H9 (cell line): Measurements from ENCODE around the gene TNIK. TPM values are rescaled to one million over a fixed set of nuclear protein-coding genes. Genes with fewer than 3 reads are reported as not detected.

Experiments
- DNase-seq: peaks from one replicate; pipeline ENCODE4 v3.0.0-alpha.2; 2017
- H2AFZ ChIP-seq: one replicate; pipeline ENCODE4 v1.6.1; 2013; ENCODE audit warnings: mild to moderate bottlenecking, low read length, control low read depth, moderate library complexity
- H2AK5ac ChIP-seq: 2 replicates; pipeline ENCODE4 v1.6.1; 2013; ENCODE audit warnings: low read length, control low read depth, mixed read lengths; ENCODE audit not compliant: insufficient read length
- H2BK120ac ChIP-seq: one replicate; pipeline ENCODE4 v1.6.1; 2013; ENCODE audit warnings: low read depth, mild to moderate bottlenecking, low read length, control low read depth, inconsistent platforms; ENCODE audit not compliant: poor library complexity, severe bottlenecking
- H2BK12ac ChIP-seq: 2 replicates; pipeline ENCODE4 v1.6.1; 2013; ENCODE audit warnings: low read length, control low read depth, mixed read lengths, low read depth; ENCODE audit not compliant: insufficient read length
- H2BK15ac ChIP-seq: 2 replicates; pipeline ENCODE4 v1.6.1; 2013; ENCODE audit warnings: low read depth, low read length, control low read depth
- H2BK20ac ChIP-seq: one replicate; pipeline ENCODE4 v1.6.1; 2013; ENCODE audit warnings: low read depth, mild to moderate bottlenecking, low read length, control low read depth, inconsistent platforms; ENCODE audit not compliant: poor library complexity, severe bottlenecking
- H2BK5ac ChIP-seq: 2 replicates; pipeline ENCODE4 v1.6.1; 2013; ENCODE audit warnings: low read length, control low read depth, mixed read lengths; ENCODE audit not compliant: insufficient read length
- H3K14ac ChIP-seq: 2 replicates; pipeline ENCODE4 v1.6.1; 2013; ENCODE audit warnings: low read length, control low read depth; ENCODE audit not compliant: insufficient read depth
- H3K18ac ChIP-seq: 2 replicates; pipeline ENCODE4 v1.6.1; 2013; ENCODE audit warnings: low read depth, mild to moderate bottlenecking, mixed read lengths, low read length, control low read depth; ENCODE audit not compliant: insufficient read length
- H3K23ac ChIP-seq: 2 replicates; pipeline ENCODE4 v1.6.1; 2013; ENCODE audit warnings: low read length, control low read depth, mixed read lengths, low read depth; ENCODE audit not compliant: insufficient read length
- H3K23me2 ChIP-seq: 2 replicates; pipeline ENCODE4 v1.6.1; 2013; ENCODE audit warnings: low read depth, mild to moderate bottlenecking, mixed read lengths, low read length, control low read depth; ENCODE audit not compliant: insufficient read length, poor library complexity, severe bottlenecking
- H3K27ac ChIP-seq: 2 replicates; pipeline ENCODE4 v1.5.1; 2013; ENCODE audit warnings: low read length, control low read depth, mixed read lengths, low read depth; ENCODE audit not compliant: insufficient read length
- H3K27me3 ChIP-seq: 2 replicates; pipeline ENCODE4 v1.6.1; 2013; ENCODE audit warnings: low read length, control low read depth, inconsistent platforms; ENCODE audit not compliant: insufficient read depth
- H3K4ac ChIP-seq: 2 replicates; pipeline ENCODE4 v1.6.1; 2013; ENCODE audit warnings: low read depth, mild to moderate bottlenecking, control low read depth, inconsistent platforms, low read length, moderate library complexity
- H3K4me1 ChIP-seq: 2 replicates; pipeline ENCODE4 v1.6.1; 2013; ENCODE audit warnings: low read length, control low read depth, inconsistent platforms; ENCODE audit not compliant: insufficient read depth
- H3K4me2 ChIP-seq: 2 replicates; pipeline ENCODE4 v1.6.1; 2013; ENCODE audit warnings: low read length, control low read depth, mixed read lengths; ENCODE audit not compliant: insufficient read length, insufficient read depth
- H3K56ac ChIP-seq: 2 replicates; pipeline ENCODE4 v1.6.1; 2013; ENCODE audit warnings: low read depth, mild to moderate bottlenecking, mixed read lengths, low read length, control low read depth; ENCODE audit not compliant: insufficient read length
- H3K79me1 ChIP-seq: 2 replicates; pipeline ENCODE4 v1.6.1; 2013; ENCODE audit warnings: low read depth, mild to moderate bottlenecking, moderate library complexity, low read length, control low read depth, inconsistent platforms; ENCODE audit not compliant: insufficient read depth, poor library complexity, severe bottlenecking
- H3K79me2 ChIP-seq: 2 replicates; pipeline ENCODE4 v1.6.1; 2013; ENCODE audit warnings: low read length, control low read depth, inconsistent platforms; ENCODE audit not compliant: insufficient read depth
- H3K9ac ChIP-seq: 2 replicates; pipeline ENCODE4 v1.6.1; 2013; ENCODE audit warnings: low read length, control low read depth, mixed read lengths; ENCODE audit not compliant: insufficient read length; ENCODE audit errors: extremely low read depth
- H3K9me3 ChIP-seq: one replicate; pipeline ENCODE4 v1.6.1; 2013; ENCODE audit warnings: low read depth, low read length, inconsistent platforms; ENCODE audit not compliant: control insufficient read depth
- H3T11ph ChIP-seq: one replicate; pipeline ENCODE4 v1.6.1; 2013; ENCODE audit warnings: mild to moderate bottlenecking, low read length, control low read depth, inconsistent platforms
- H4K20me1 ChIP-seq: one replicate; pipeline ENCODE4 v1.6.1; 2013; ENCODE audit not compliant: control insufficient read depth, insufficient read length, insufficient read depth
- H4K5ac ChIP-seq: 2 replicates; pipeline ENCODE4 v1.6.1; 2013; ENCODE audit warnings: low read depth, mild to moderate bottlenecking, mixed read lengths, low read length, control low read depth; ENCODE audit not compliant: insufficient read length
- H4K8ac ChIP-seq: replicated peaks from 2 replicates; pipeline ENCODE4 v1.6.1; 2013; ENCODE audit warnings: low read length, control low read depth, mixed read lengths, low read depth; ENCODE audit not compliant: insufficient read length
- H4K91ac ChIP-seq: 2 replicates; pipeline ENCODE4 v1.6.1; 2013; ENCODE audit warnings: low read depth, mild to moderate bottlenecking, moderate library complexity, mixed read lengths, low read length, control low read depth; ENCODE audit not compliant: insufficient read length
- H3K27ac Mint-ChIP-seq, 3 experiments: 2 replicates in 2 of 3; 3 replicates in 1 of 3; pipeline ENCODE4 v1.8.0; 2020 to 2021; ENCODE audit warnings: mixed read lengths in 3 of 3, mild to moderate bottlenecking in 1 of 3, moderate library complexity in 1 of 3
- H3K27me3 Mint-ChIP-seq: 2 replicates; pipeline ENCODE4 v1.8.0; 2021; ENCODE audit warnings: low read depth, mild to moderate bottlenecking, moderate library complexity, mixed read lengths
- H3K36me3 Mint-ChIP-seq, 3 experiments: 2 replicates in 2 of 3; 3 replicates in 1 of 3; pipeline ENCODE4 v1.8.0; 2020 to 2021; ENCODE audit warnings: low read depth in 3 of 3, mixed read lengths in 3 of 3; ENCODE audit not compliant: insufficient read depth in 1 of 3
- H3K4me1 Mint-ChIP-seq, 2 experiments: 2 replicates each; pipeline ENCODE4 v1.8.0; 2020; ENCODE audit warnings: mixed read lengths in 2 of 2
- H3K4me3 Mint-ChIP-seq, 2 experiments: 2 replicates in 1 of 2; 3 replicates in 1 of 2; pipeline ENCODE4 v1.8.0; 2020 to 2021; ENCODE audit warnings: mild to moderate bottlenecking in 2 of 2, mixed read lengths in 2 of 2, moderate library complexity in 1 of 2
- H3K9me3 Mint-ChIP-seq, 2 experiments: 2 replicates in 1 of 2; 3 replicates in 1 of 2; pipeline ENCODE4 v1.8.0; 2020; ENCODE audit warnings: mild to moderate bottlenecking in 2 of 2, mixed read lengths in 2 of 2, moderate library complexity in 1 of 2
- WGBS: extraction: QIAGEN DNeasy Blood & Tissue Kit; methylation state at CpG from one replicate; pipeline ENCODE4 v1.1.7; 2013; ENCODE audit warnings: missing lambda C conversion rate, low lambda C conversion rate, mixed read lengths; ENCODE audit not compliant: insufficient read length; ENCODE audit errors: extremely low coverage; 5-methylcytosine and 5-hydroxymethylcytosine counted together
- total RNA-seq: library from RNA; stranded (reverse); gene quantifications from 2 replicates; pipeline ENCODE4 v1.2.1, GENCODE V29; 2021
- TF ChIP-seq, protein P1 (sequence below): fragments of 200-600 bp; sonication (generic); conservative IDR thresholded peaks from 3 replicates; pipeline ENCODE4 v1.8.0; 2021; ENCODE audit warnings: antibody characterized with exemption, mild to moderate bottlenecking

The TNIK gene
- total RNA-seq, 1 experiment from 2014 or later, result 15.9 TPM

DNA sequence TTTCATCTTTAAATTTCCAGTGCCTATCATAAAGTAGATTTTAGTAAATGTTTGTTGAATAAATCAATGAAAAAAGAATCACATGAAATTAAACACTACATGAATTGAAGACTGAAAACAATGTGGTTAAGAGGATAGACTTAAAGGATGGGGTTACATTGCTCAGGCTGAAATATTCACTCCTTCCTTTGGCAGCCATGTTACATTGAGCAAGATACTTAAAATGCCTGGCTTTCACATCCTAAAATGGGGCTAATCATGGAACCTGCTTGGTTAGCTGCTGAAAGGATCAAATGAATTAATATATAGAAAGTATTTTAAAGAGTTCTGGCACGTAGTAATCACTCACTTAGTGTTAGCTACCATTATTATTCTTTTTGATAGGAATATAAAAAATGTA lies 236.8 kb downstream of the TNIK start:
- Mint-ChIP-seq H3K4me3 (no peak overlapping the region), H3K36me3 (peaks cover 4 to 13% (median 5%) of the 10 kb centered on the region in 3 experiments; a peak in 5 of 7 replicates), H3K27me3 (no peaks in the 10 kb centered on the region), H3K27ac (no peak overlapping the region), H3K9me3 (peaks cover 2 to 3% of the 10 kb centered on the region in 2 experiments; a peak in 2 of 5 replicates), H3K4me1 (peaks cover 2 to 3% of the 10 kb centered on the region in 2 experiments; a peak in 2 of 4 replicates)
- no peak overlapping the region for H2BK12ac ChIP-seq
- no peaks in the 10 kb centered on the region; the same call in 1 of the 2 replicates for H3K79me2 ChIP-seq
- H3K18ac ChIP-seq, result no peak overlapping the region
- no peaks in the 10 kb centered on the region for H3K4me1 ChIP-seq
- H3K9me3 ChIP-seq, result no peaks in the 10 kb centered on the region
- no peak overlapping the region for H4K5ac ChIP-seq
- H2BK15ac ChIP-seq, result no peak overlapping the region
- no peak overlapping the region for H2BK20ac ChIP-seq
- no peaks in the 10 kb centered on the region for H3K27me3 ChIP-seq
- TF ChIP-seq, protein P1, sequence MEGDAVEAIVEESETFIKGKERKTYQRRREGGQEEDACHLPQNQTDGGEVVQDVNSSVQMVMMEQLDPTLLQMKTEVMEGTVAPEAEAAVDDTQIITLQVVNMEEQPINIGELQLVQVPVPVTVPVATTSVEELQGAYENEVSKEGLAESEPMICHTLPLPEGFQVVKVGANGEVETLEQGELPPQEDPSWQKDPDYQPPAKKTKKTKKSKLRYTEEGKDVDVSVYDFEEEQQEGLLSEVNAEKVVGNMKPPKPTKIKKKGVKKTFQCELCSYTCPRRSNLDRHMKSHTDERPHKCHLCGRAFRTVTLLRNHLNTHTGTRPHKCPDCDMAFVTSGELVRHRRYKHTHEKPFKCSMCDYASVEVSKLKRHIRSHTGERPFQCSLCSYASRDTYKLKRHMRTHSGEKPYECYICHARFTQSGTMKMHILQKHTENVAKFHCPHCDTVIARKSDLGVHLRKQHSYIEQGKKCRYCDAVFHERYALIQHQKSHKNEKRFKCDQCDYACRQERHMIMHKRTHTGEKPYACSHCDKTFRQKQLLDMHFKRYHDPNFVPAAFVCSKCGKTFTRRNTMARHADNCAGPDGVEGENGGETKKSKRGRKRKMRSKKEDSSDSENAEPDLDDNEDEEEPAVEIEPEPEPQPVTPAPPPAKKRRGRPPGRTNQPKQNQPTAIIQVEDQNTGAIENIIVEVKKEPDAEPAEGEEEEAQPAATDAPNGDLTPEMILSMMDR, result no peak
- H4K20me1 ChIP-seq, result no peaks in the 10 kb centered on the region
- no peak overlapping the region for H3K27ac ChIP-seq
- no peak overlapping the region for H2BK5ac ChIP-seq
- no peak for DNase-seq
- H4K8ac ChIP-seq, result no peak overlapping the region
- H4K91ac ChIP-seq, result no peak overlapping the region
- no peak overlapping the region for H3T11ph ChIP-seq
- H3K23me2 ChIP-seq, result no peaks in the 10 kb centered on the region
- H2BK120ac ChIP-seq, result no peak overlapping the region
- WGBS, result no CpG with 5 or more reads among the region's 1 CpG
- no peak overlapping the region for H3K56ac ChIP-seq
- no peak overlapping the region for H3K4me2 ChIP-seq
- no peak overlapping the region for H3K14ac ChIP-seq
- H3K9ac ChIP-seq, result no peak overlapping the region
- H2AFZ ChIP-seq, result no peak overlapping the region
- H3K23ac ChIP-seq, result no peak overlapping the region
- H2AK5ac ChIP-seq, result no peak overlapping the region
- no peak overlapping the region for H3K4ac ChIP-seq
- no peaks in the 10 kb centered on the region for H3K79me1 ChIP-seq
